Psoas muscle (tissue), 8 donors: Measurements from ENCODE around the gene SLC25A10. TPM values are rescaled to one million over a fixed set of nuclear protein-coding genes. Genes with fewer than 3 reads are reported as not detected.

ENCODE experiments used
- ATAC-seq, 4 donors: fragments of 200-7000 bp; cut with Tn5 transposase; one replicate each; pipeline ENCODE4 v1.9.1; 2020; ENCODE audit warnings: moderate library complexity in 3 of 4, mild to moderate bottlenecking in 2 of 4
- DNase-seq, 2 donors: peaks; one replicate each; pipeline ENCODE4 v3.0.0-alpha.2; 2020
- H3K27ac ChIP-seq: fragments of 200-600 bp; one replicate; pipeline ENCODE4 v1.8.0; 2022
- H3K27me3 ChIP-seq, 3 donors: fragments of 200-600 bp in 1 of 3; one replicate each; pipeline versions ENCODE4 v1.6.1 to v1.8.0; 2013 to 2022; ENCODE audit warnings: low read length in 2 of 3, mild to moderate bottlenecking in 2 of 3, moderate library complexity in 1 of 3; ENCODE audit not compliant: insufficient read depth in 3 of 3
- H3K36me3 ChIP-seq, 2 donors: fragments of 200-600 bp in 1 of 2; one replicate each; pipeline versions ENCODE4 v1.6.1 to v1.8.0; 2013 to 2022; ENCODE audit warnings: low read depth in 1 of 2, mild to moderate bottlenecking in 1 of 2, moderate library complexity in 1 of 2; ENCODE audit not compliant: insufficient read depth in 1 of 2
- H3K4me1 ChIP-seq: fragments of 200-600 bp; one replicate; pipeline ENCODE4 v1.8.0; 2022
- H3K4me3 ChIP-seq: fragments of 200-600 bp; one replicate; pipeline ENCODE4 v1.8.0; 2022; ENCODE audit warnings: mild to moderate bottlenecking
- H3K9me3 ChIP-seq: fragments of 200-600 bp; one replicate; pipeline ENCODE4 v1.8.0; 2022
- WGBS, 3 donors: extraction: QIAGEN DNeasy Blood & Tissue Kit; methylation state at CpG; one replicate each; pipeline versions ENCODE4 v1.1.6 to v1.1.7; 2013; 5-methylcytosine and 5-hydroxymethylcytosine counted together
- intact Hi-C, 2 donors: fragments of 100-400 bp; cut with DNase I; formaldehyde crosslinking; loops; one replicate each; pipeline versions ENCODE4 v1.11.0 to v1.14.2; 2022
- polyA plus RNA-seq, 3 donors: library from polyadenylated mRNA; stranded (reverse); fragments of 200-250 nt; gene quantifications; one replicate each; pipeline ENCODE4 v1.2.3, GENCODE V29; 2013
- total RNA-seq, 4 donors: library from RNA; stranded (reverse); fragmentation: NEBNext Ultra II Directional in 2 of 4; extraction: Animal tissue kit (Norgen Biotek cat#: 25700) in 2 of 4; gene quantifications; one replicate each; pipeline versions ENCODE4 v1.2.1 to v1.2.4, GENCODE V29; 2021 to 2023
- TF ChIP-seq, protein P1 (sequence below): fragments of 200-600 bp; IDR thresholded peaks from one replicate; pipeline ENCODE4 v1.8.0; 2022; ENCODE audit warnings: antibody characterized with exemption
- donor health status: healthy with polysubstance abuse.
- donor health status: DM: no; HTN: no; CAD: no; lungs with moderate emphysema.
- donor health status: Bipolar disorder and iron deficiency.
- donor health status: healthy.
- donor health status: DM: yes; HTN: yes; CAD: no.
- donor health status: DM: no; HTN: no; CAD: no.
- donor health status: DM: no; HTN: no; CAD: no.
- donor health status: DM: yes; HTN: yes; CAD: no.

The SLC25A10 gene
- total and polyA plus RNA-seq, 7 donors, result 2.4 to 7.0 (median 5.9) TPM

DNA sequence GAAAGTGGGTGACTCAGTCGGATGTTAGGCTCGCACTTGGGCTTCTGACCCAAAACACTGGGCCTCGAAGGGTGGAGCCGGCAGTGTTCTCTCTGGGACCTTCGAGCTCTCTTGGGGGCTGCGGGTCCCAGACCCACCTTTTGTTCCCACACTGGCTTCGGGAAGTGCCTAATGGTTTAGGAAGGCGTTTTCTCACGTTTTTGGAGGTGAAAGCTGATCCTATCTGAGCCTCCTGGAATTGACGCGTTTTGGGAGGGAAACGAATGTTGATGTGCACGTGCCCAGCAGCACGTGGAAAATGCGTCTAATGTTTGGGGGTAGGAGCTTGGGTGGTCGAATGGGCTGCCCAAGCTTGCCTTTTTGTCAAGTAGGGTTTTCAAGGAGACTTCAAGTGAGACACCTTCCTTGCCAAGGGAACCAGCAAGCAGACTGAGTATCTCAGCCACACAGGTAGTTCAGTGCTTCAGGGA, 27.6 kb upstream of the SLC25A10 start:
- DNase-seq (no peak), ATAC-seq (peak in 1 of 4 donors; percentile 12)
- TF ChIP-seq, protein P1, sequence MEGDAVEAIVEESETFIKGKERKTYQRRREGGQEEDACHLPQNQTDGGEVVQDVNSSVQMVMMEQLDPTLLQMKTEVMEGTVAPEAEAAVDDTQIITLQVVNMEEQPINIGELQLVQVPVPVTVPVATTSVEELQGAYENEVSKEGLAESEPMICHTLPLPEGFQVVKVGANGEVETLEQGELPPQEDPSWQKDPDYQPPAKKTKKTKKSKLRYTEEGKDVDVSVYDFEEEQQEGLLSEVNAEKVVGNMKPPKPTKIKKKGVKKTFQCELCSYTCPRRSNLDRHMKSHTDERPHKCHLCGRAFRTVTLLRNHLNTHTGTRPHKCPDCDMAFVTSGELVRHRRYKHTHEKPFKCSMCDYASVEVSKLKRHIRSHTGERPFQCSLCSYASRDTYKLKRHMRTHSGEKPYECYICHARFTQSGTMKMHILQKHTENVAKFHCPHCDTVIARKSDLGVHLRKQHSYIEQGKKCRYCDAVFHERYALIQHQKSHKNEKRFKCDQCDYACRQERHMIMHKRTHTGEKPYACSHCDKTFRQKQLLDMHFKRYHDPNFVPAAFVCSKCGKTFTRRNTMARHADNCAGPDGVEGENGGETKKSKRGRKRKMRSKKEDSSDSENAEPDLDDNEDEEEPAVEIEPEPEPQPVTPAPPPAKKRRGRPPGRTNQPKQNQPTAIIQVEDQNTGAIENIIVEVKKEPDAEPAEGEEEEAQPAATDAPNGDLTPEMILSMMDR, result no peak
- H3K27ac ChIP-seq, result peak overlapping the region; percentile 84
- H3K36me3 ChIP-seq, result peaks cover 8 to 47% of the 10 kb centered on the region in 2 donors
- no peaks in the 10 kb centered on the region for H3K9me3 ChIP-seq
- WGBS, 3 donors, result 1 to 5% (median 2%) methylated on average over 16 of the region's 16 CpGs
- H3K4me3 ChIP-seq, result peak overlapping the region; percentile 97
- intact Hi-C loops, result loop anchor here in 1 of 2 donors (5.0 kb wide), 1 partner anchor 47 kb away; the partner anchor contains the start of genes NPLOC4 and TSPAN10
- peaks cover 15% of the 10 kb centered on the region for H3K4me1 ChIP-seq
- no peaks in the 10 kb centered on the region for H3K27me3 ChIP-seq

GRCh38 chr17:81685108-81685507, 27.0 kb upstream of the SLC25A10 start:
- intact Hi-C loops, result no loop called here
- Histone ChIP-seq H3K9me3 (no peaks in the 10 kb centered on the region), H3K27ac (peak overlapping the region; percentile 84), H3K36me3 (peaks cover 8 to 54% of the 10 kb centered on the region in 2 donors), H3K4me1 (peaks cover 15% of the 10 kb centered on the region), H3K4me3 (peak overlapping the region; percentile 97), H3K27me3 (no peaks in the 10 kb centered on the region)
- ATAC-seq (no peak), DNase-seq (peak in 1 of 2 donors; percentile 50)
- TF ChIP-seq, protein P1, result no peak
- WGBS, 3 donors, result 70 to 74% (median 74%) methylated on average over 12 of the region's 12 CpGs

- WGBS, 3 donors, result 89 to 92% (median 91%) methylated on average over 17 to 20 of the region's 20 CpGs
- ATAC-seq (no peak), DNase-seq (peak in 1 of 2 donors; percentile 51)
- Histone ChIP-seq H3K4me1 (peaks cover 15% of the 10 kb centered on the region), H3K4me3 (no peak overlapping the region), H3K36me3 (peaks cover 8 to 63% of the 10 kb centered on the region in 2 donors), H3K9me3 (no peaks in the 10 kb centered on the region), H3K27ac (no peak overlapping the region), H3K27me3 (no peaks in the 10 kb centered on the region)
- TF ChIP-seq, protein P1, result no peak
- intact Hi-C loops, result no loop called here
These were observed 25.5 kb upstream of the SLC25A10 start for GRCh38 chr17:81686614-81687013.

DNA sequence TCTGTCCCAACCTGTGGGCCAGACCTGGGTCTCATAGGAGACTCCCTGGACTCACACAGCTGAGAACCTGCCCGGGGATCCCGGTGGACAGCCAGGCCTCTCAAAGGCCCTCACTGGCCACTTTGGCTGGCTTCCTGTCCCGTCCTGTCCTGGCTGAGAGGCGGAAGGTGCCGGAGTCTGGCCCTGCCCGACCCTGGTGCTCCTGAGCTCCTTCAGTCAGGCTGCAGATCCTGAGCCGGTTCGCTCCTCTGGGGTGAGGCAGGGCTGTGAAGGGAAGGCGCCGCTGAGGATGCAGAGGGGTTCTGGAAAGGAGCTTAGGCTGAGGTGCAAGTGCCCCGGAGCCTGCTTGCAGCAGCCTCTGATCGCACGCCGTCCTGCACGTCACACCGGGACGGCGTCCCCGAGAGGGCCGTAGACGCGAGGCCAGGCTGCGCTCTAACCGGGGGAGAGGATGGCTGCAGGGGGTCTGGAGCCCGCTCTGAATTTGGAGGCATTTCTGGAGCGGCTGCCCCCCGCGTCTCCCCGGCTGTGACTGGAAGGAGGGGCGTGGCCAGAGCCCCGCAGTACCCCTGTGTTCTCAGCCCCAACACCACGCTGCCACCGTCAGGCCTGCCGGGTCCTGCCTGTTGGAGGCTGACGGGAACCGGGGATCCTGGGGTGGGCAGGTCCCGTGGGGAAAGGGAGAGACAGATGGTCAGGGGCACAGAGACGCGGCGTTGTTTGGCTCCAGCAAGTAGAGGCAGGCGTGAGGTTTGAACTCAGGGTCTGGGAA, 24.1 kb upstream of the SLC25A10 start:
- Histone ChIP-seq H3K9me3 (no peaks in the 10 kb centered on the region), H3K4me3 (no peak overlapping the region), H3K27me3 (no peaks in the 10 kb centered on the region), H3K36me3 (peaks cover 8 to 76% of the 10 kb centered on the region in 2 donors), H3K4me1 (peaks cover 10% of the 10 kb centered on the region), H3K27ac (no peak overlapping the region)
- no peak for DNase-seq
- ATAC-seq, result no peak
- WGBS, 3 donors, result 90 to 92% (median 92%) methylated on average over 35 to 41 of the region's 41 CpGs
- TF ChIP-seq, protein P1, result no peak
- intact Hi-C loops, result no loop called here
